HK-2 (cell line): ENCODE results near the gene SLC52A1.
A peak's percentile ranks its signal among the peaks of the same experiment; 100 is the strongest.
"Not testable (repeated sequence)": the region's sequence is repeated elsewhere in the genome, so short reads cannot be mapped to it uniquely, and the experiment has no call there.

Experiments used
- DNase-seq: peaks from one replicate; pipeline ENCODE4 v3.0.0-alpha.2; 2018; ENCODE audit not compliant: unreplicated experiment

The SLC52A1 gene

DNA sequence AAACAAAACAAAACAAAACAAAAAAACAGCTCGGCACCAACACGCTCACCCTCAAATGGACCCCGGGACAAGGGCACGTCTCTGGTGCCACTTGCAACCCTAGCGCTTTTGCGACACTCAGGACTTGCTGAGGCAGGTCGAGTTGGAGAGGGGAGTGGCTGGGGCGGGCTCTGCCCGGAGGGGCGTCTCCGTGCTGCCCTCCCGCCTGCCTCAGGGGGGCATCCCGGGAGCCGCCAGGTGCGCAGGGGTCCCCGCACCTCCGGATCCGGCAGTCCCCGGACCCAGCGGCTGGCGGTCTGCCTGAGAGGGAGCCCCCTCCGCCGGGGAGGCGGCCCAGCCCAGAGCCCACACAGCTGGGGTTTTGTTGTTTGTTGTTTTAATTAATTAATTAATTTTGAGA lies at the start of gene SLC52A1:
Gene SLC52A1 (minus strand): TSS at position 112 of the 400 bp plus-strand sequence. CDS start 820 bp downstream, outside the sequence.
- DNase-seq, result no peak

DNA sequence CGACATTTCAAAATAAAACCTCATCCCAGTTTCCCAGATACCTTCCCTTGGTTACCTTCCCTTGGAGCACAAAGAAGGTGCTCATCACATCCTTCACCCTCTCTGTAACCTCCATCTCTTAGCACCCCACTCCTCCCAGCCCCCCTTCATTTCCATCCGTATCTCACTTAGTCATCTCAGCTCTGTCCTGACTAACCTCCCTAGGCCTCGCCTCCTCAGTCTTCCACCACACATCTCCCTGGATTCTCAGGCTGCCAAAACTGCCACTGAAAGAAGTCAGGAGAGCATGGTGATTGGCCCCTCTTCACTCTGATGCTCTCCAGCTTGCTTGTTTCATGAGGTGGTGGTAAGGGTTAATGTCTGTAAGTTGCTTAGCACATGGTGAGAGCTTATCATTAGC lies 45.4 kb upstream of the SLC52A1 start:
- no peak for DNase-seq

DNA sequence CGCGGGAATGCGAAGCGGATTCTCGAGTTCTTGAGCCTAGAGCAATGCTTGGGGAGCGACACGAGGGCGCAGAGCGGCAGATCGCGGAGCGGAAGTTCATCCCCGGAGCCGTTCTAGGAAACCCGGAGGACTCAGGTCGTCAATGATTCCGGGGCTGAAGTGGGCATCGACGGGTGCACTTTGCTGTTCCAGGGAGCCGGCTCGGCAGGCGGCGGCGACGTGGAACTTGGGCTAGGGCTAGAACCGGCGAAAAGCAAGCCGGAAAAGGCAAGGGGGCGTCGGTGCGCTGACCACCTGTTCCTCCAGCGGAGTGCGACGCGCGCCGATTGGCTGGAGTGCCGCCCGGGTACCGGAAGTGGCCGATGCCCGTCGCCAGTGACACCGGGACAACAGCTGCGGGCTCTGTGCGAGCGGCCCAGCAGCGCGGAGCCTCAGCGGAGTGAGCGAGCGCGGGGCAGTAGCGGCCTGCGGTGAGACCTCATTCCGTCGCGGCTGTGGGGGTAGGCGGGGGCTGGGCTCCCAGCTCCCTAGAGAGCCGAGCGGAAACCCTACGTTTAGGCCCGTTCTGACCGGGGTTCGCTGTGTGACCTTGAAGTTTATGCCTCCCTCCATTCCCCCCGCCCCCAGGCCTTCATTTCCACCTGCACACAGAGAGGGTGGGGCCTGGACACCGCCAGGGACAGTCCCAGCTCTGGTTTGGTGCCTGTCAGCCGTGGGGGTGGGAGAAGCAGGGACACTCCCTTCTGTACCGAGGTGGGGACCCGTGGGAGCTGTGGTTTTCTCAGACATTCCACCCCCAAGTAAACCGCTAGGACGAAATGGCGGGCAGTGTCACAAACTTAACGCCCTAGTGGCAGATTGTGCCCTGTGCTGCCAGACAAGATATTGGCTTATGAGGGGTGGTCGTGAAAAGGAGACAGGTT lies 43.1 kb upstream of the SLC52A1 start, which contains the start of gene ZFP3:
Gene ZFP3 (plus strand): TSS at position 362 of the 923 bp plus-strand sequence. CDS start 13,038 bp downstream, outside the sequence.
- DNase-seq, result peak; percentile 85

DNA sequence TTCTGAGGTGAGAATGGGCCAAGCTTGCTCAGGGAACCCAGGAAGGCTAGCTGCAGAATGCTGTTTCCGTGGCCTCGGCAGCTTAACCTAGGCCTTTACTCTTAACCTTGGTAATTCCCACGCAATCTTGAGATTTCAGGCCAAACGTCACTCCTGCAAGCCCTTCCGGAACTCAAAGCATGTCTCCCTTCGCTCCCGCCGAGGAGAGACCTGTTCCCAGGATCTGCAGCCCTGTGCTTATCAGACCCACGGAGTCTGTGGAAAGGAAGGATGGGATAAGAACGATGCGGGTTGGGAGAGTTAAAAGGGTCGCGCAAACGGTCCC lies 42.5 kb upstream of the SLC52A1 start:
- no peak for DNase-seq

DNA sequence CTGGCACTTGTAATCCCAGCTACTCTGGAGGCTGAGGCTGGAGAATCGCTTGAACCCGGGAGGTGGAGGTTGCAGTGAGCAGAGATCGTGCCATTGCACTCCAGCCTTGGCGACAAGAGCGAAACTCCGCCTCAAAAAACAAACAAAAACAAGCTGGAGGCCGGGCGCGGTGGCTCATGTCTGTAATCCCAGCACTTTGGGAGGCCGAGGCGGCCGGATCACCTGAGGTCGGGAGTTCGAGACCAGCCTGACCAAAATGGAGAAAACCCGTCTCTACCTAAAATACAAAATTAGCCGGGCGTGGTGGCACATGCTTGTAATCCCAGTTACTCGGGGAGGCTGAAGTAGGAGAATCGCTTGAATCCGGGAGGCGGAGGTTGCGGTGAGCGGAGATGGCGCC lies 42.0 kb upstream of the SLC52A1 start:
- not testable (repeated sequence) for DNase-seq

DNA sequence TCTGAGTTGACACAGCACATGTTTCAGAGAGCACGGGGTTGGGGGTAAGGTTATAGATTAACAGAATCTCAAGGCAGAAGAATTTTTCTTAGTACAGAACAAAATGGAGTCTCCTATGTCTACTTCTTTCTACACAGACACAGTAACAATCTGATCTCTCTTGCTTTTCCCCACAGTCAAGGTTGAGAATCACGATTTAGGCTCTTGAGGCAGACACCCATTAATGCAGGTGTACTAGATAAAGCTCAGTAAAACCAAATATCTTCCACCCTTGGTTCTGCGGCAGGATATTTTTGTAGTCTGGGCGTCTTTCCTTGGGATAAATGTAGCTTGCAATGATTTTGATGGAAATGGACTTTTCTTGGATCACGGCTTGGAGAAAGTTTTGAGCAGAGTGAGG lies 40.2 kb upstream of the SLC52A1 start:
- DNase-seq, result not testable (repeated sequence)

DNA sequence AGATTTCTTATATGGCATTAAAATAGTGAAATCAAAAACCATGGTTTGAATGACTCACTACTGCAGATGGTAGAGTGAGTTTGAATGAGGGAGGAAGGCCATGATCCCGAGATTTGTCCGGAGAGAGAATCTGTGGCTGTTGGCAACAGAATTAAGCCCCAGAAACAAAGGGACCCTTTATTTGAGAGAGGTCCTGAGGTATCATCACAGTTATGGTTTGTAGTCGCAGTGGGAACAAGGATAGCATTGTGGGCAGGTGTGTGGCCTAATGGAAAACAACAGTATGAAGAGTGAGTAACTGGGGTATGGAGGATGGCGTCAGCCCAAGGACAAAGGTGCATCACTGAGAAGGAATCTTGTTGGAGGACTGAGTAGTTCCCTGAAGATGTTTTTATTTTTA lies 34.5 kb upstream of the SLC52A1 start:
- DNase-seq, result no peak

DNA sequence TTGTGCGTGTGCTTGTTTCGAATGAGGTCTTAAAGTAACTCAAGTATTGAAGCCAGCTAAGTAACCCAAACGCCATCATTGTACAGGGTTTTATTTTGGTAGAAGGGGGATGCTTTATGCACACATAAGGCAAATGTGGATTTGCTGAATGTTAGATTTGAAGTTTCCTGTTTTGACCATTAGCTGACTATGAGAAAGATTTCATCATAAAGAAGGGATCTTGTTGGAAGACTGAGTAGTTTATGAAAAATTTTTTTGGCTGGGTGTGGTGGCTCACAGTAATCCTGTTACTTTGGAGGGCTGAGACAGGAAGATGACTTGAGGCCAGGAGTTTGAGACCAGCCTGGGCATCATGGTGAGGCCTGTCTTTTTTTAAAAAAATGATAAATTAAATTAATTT lies 33.0 kb upstream of the SLC52A1 start:
- no peak for DNase-seq

DNA sequence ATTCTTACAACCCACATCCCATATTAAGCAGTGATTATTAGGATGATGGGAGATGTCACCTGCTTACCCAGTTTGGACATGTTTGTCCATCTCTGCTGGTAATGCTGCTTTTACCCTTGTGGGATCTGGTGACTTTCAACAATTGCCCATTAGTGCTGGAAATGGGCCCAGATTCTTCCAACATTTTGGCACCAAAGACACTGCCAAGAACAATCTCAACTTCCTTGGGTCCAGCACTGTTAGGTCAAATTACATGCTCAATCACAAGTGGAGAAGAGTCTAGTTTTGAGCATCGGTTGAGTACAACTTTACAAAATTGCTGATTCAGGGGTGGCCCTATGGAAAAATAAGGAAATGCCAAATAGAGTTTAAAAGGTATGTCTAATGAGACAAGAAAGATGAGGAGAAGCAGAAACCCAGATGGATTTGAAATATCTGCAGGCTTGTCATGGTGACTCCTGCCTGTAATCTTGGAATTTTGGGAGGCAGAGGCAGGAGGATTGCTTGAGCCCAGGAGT lies 30.1 kb upstream of the SLC52A1 start:
- DNase-seq, result no peak

DNA sequence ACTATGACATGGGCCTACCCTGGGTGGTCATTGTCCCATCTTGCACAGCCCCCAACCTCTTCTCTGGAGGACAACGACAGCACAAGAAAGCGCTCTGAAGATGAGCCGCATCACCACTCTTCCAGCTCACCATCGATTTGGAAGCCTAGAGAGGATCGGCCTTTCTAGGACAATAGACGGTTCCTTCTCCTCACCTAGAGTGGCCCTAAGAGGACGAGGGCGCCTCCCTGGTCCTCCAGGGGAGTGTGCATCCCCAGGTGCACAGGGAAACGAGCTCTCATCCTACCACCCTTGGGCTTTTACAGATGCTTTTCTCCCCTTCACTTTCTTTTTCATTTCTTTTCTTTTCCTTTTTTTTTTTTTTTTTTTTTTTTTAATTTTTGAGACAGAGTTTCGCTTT lies 20.3 kb upstream of the SLC52A1 start:
- DNase-seq, result no peak

DNA sequence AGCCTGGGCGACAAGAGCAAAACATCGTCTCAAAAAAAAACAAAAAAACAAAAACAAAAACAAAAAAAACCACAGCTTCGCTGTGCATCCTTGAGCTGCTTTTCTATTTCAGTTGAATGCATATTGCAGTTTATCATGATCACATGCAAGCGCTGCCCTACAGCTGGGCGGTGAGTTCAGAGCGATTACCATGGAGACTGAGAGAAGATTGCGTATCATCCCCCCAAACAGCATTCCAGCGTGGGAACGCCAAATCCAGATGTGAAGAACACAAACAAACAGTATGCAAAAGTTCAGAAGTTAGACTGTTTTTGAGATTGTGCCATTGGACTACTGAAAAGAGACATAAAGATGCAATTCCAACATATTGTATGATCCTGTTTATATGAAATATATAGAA lies 15.1 kb upstream of the SLC52A1 start:
- DNase-seq, result no peak

DNA sequence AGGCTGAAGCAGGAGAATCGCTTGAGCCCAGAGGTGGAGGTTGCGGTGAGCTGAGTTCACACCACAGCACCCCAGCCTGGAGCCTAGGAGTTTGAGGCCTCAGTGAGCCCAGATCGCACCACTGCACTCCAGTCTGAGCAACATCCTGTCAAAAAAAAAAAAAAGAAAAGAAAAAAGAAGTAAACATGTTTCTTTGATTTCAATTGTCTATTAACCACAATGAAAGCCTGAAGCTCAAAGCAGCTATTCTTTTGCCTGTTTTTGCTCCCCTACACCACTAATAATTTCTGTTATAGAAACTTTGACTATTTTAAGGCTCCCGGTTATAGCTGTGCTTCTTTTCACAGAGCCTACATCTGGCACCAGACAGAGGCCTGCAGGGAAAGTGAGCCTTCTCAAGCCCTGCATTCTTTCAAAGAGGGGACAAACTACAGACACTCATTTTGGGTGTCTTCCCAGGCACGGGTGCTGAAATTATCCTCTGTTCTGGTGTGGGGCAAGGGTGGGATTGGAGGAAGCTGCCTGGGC lies 14.2 kb upstream of the SLC52A1 start:
- DNase-seq, result no peak

DNA sequence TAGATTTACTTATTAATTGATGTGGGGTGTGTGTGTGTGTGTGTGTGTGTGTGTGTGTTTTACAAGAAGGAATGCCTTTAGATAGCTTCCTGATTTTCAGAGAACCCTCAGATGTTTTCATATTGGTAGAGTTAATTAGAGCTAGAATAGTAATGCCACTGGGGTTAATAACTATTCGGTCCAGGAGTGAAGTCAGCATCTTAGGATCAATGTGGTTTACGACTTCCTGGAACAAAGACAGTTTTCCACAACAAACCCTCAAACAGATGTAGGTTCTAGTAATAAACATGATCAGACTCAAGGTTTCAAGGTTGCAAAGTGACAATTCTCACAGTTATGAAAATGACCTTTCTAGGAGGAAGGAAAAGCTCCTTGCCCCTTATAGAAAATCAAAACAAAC lies 12.2 kb upstream of the SLC52A1 start:
- no peak for DNase-seq

DNA sequence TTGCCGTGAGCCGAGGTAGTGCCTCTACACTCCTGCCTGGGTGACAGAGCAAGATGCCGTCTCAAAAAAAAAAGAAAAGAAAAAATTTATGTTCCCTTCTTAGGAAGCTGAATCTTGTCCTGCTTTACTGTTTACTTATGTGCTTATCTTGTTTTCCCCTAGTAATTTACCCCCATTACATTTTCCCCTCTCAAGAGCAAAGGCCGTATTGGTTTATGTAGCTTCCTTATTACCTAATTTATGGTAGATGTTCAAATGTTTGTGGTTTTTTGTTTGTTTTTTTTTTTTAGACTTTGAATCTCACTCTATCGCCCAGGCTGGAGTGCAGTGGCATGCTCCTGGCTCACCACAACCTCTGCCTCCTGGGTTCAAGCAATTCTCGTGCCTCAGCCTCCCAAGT lies 10.3 kb upstream of the SLC52A1 start:
- no peak for DNase-seq

DNA sequence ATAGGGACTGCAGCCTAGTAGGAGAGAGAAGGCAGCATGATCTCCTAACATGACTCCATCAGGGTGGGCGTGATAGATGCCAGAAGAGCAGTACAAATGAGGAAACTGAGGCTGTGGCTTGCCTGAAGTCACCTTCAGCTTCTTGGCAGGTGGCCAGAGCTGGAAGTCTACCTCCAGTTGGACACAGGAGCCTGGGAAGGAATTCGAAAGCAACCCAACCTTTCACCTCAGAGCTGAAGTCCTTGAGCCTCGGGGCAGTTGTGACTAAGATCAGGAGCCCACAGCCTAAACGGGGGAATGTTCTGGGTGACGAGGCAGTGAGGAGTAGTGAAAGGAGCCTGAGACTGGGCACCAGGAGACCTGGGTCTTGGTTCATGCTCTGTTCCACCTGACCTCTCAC lies 9.4 kb upstream of the SLC52A1 start:
- no peak for DNase-seq

DNA sequence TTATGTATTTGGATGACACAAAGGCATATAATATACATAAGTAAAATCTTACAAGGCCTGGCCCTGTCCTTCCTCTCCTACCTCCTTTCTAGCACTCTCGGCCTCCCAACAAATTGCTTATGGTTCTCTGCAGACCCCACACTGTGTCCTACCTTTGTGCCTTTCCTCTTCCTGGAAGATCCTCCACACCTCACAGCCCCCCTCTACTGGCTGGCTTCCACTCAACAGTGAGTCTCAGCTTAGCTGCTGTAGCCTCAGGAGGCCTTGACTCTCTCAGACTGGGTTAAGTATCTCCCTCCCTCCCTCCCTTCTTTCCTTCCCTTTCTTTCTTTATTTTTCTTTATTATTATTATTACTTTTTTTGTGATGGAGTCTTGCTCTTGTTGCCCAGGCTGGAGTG lies 8.3 kb upstream of the SLC52A1 start:
- DNase-seq, result no peak

DNA sequence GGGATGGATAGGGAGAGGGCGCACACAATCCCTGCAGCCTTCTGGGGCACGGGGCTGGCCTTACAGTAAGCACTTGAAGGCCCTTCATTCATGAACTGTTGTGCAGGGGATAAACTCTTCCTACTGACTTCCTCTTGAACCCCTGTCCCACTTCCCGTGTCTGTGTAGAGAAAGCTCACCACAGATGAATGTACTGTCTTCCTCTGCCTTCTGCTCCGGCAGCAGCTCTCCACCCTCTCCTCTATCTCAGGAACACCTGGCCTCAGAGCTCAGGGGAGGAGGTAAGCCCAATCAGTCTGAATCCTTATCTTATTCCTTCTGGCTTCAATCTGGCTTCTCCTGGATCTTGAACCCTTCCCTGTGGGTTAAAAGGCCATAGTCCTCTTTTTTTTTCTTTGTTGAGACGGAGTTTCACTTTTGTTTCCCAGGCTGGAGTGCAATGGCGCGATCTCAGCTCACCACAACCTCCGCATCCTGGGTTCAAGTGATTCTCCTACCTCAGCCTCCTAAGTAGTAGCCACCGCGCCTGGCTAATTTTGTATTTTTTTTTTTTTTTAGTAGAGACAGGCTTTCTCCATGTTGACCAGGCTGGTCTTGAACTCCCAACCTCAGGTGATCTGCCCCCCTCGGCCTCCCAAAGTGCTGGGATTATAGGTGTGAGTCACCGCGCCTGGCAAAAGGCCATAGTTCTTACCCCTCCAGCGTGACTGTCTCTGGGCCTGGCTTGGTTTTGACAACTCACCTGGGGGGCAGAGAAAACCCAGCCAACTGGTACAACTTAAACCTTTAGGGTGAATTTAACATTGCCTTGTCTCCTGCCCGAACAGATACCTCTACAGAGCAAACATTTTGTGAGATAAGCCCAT lies 7.2 kb upstream of the SLC52A1 start:
- no peak for DNase-seq

DNA sequence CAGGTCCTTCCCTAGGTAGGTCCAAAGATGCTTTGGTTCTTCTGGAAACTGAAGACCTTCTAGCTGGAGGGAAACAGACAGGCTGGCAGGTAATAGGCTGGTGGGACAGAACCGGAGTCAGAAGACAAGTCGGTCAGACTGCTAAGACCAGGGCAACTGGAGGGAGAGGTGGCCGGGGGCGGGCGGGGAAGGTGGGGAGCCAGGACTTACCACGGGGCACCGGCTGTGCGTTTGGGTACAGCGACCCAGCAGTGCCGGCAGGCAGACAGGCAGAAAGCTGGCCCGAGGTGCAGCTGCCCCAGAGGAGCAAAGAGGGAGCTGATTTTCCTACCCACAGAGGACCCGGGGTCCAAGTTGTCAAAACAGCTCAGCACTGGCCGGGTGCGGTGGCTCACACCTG lies 575 bp downstream of the SLC52A1 start:
- DNase-seq, result no peak

DNA sequence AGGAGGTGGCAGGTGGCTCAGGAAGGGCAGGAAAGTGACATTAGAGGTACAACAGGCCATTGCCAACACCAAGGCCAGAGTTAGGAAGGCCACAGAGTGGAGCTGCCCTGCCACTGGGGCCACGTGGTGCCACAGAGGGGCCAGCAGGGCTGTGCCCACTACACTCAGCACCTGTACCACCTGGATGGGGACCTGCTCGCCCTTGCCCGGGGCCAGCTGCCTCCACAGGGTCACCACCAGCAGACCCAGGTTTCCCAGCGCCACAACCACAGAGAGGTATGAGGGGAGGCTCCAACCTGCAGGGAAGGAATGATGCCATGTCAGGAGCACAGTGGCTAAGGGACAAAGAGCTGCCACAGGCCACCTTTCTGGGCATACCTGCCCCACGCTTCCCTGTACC lies 1.2 kb downstream of the SLC52A1 start:
- no peak for DNase-seq

DNA sequence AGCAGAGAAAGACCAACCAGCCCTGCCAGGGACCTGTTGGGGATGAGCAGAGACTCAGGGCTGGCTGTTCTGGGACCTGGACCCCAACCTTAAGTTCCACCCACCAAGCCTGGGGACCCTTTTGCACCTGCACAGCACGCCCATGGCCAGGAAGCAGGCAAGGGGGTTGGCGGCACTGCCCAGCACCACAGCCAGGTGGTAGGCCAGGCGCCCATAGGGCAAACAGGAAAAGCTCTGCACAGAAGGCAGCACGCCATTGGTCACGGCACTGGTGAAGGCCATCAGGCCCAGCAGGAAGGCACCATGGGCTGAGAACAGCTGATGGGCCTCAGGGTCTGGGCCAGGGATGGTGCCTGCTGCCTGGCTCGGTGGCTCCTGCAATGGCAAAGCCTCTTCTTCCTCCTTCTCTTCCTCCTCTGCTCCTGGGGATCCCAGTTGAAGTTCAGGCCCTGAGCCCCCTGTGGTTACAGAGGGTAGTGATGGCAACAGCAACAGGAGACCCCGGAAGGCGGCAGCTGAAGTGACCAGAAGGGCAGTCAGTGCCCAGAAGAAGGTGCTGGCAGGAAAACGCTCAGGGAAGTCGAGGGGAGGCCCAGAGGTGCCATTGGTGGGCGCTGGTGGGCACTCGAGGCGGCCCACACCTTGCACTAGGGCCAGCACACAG lies 1.7 kb downstream of the SLC52A1 start:
- no peak for DNase-seq

DNA sequence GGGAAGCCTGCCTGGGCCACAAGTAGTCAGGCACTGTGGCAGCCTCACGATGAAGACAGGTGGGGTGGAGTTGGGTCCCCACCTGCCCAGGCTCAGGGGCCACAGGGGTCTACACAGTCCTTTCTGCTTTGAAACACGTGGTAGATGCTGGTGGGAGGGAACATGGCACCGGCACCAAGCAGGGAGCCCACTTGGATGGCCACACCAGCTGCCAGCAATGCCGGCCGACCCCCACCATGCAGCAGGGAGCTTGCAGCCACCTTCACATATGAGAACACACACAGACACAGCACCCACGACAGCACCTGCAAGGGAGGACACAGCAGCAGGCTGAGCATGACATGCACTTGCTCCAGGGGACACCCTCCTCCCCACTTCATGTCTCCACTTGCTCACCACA lies 2.4 kb downstream of the SLC52A1 start:
- no peak for DNase-seq
